ENCODE measurements around the gene COMT.

- TF ChIP-seq CTCF (IDR thresholded peaks at IDR 0.05; ENCODE audit: low read depth, low read length, missing input control) (no peak), YY1 (IDR thresholded peaks at IDR 0.05) (no peak), GABPA (IDR thresholded peaks at IDR 0.05 in 1 of 2, conservative IDR thresholded peaks at IDR 0.05 in 1 of 2) (no peak), HNF4G (IDR thresholded peaks at IDR 0.05) (no peak), MAX (IDR thresholded peaks at IDR 0.05) (no peak), RAD21 (IDR thresholded peaks at IDR 0.05) (no peak), TAF1 (conservative IDR thresholded peaks at IDR 0.05) (no peak), FOXA2 (IDR thresholded peaks at IDR 0.05) (no peak), RXRA (IDR thresholded peaks at IDR 0.05) (no peak), REST (IDR thresholded peaks at IDR 0.05) (no peak), ATF3 (IDR thresholded peaks at IDR 0.05) (no peak), SP1 (IDR thresholded peaks at IDR 0.05) (no peak)
Observed at GRCh38 chr22:19943082-19944026, 1.8 kb downstream of the COMT start.

All from liver (tissue), 3 donors.